GM19395 (cell line): ENCODE data around the gene ZFHX3.

Experiments used
- ATAC-seq: cut with Tn5 transposase; IDR thresholded peaks from one replicate; pipeline ENCODE4 v1.9.1; 2021; ENCODE audit warnings: mild to moderate bottlenecking, moderate library complexity; ENCODE audit not compliant: unreplicated experiment

The ZFHX3 gene

GRCh38 chr16:72958522-72959076 is 89.3 kb downstream of the ZFHX3 start:
- no peak for ATAC-seq

GRCh38 chr16:72957303-72958277 is 90.3 kb downstream of the ZFHX3 start:
- no peak for ATAC-seq

- no peak for ATAC-seq
Observed at GRCh38 chr16:72956124-72957064, 91.5 kb downstream of the ZFHX3 start.

- no peak for ATAC-seq
Observed at GRCh38 chr16:72952811-72953271, 95.1 kb downstream of the ZFHX3 start.

- no peak for ATAC-seq
Observed at GRCh38 chr16:72952404-72952803, 95.5 kb downstream of the ZFHX3 start.

GRCh38 chr16:72951916-72952315 is 96.0 kb downstream of the ZFHX3 start:
- no peak for ATAC-seq

- ATAC-seq = no peak
Observed at GRCh38 chr16:72950669-72951068, 97.3 kb downstream of the ZFHX3 start.

- no peak for ATAC-seq
Observed at GRCh38 chr16:72948238-72948829, 99.6 kb downstream of the ZFHX3 start.

GRCh38 chr16:72947379-72948237 is 100.3 kb downstream of the ZFHX3 start:
- ATAC-seq = no peak

- ATAC-seq = no peak
Observed at GRCh38 chr16:72946474-72947194, 101.3 kb downstream of the ZFHX3 start.

- ATAC-seq = no peak
Observed at GRCh38 chr16:72946063-72946462, 101.9 kb downstream of the ZFHX3 start.

- ATAC-seq = no peak
Observed at GRCh38 chr16:72945611-72946010, 102.3 kb downstream of the ZFHX3 start.

- no peak for ATAC-seq
Observed at GRCh38 chr16:72944757-72945485, 103.0 kb downstream of the ZFHX3 start.

- no peak for ATAC-seq
Observed at GRCh38 chr16:72942021-72942420, 105.9 kb downstream of the ZFHX3 start.

- no peak for ATAC-seq
Observed at GRCh38 chr16:72940886-72941285, 107.0 kb downstream of the ZFHX3 start.

GRCh38 chr16:72939247-72939646 is 108.7 kb downstream of the ZFHX3 start:
- no peak for ATAC-seq

- ATAC-seq = no peak
Observed at GRCh38 chr16:72938795-72939164, 109.1 kb downstream of the ZFHX3 start.
